Measurements from ENCODE around the gene TP53TG5.

The TP53TG5 gene

GRCh38 chr20:45404438-45404837 lies 26.3 kb upstream of the TP53TG5 start:
- Histone ChIP-seq H3K79me1 (ENCODE audit: low read depth, low read length) (peaks cover 2% of the 10 kb centered on the region), H3K4me1 (ENCODE audit: control insufficient read depth in 2 of 2, insufficient read depth in 1 of 2, low read depth in 1 of 2, low read length in 2 of 2) (peaks cover 5 to 9% of the 10 kb centered on the region in 2 donors), H3K27me3 (ENCODE audit: control insufficient read depth in 3 of 3, insufficient read depth in 3 of 3, low read depth in 1 of 3, low read length in 3 of 3) (peaks cover 0 to 32% (median 3%) of the 10 kb centered on the region in 3 experiments), H3K4me3 (ENCODE audit: low read length in 2 of 2) (no peak overlapping the region), H2AK5ac (ENCODE audit: low read depth, low read length) (no peak overlapping the region), H3K4ac (ENCODE audit: low read length) (no peak overlapping the region), H3K14ac (ENCODE audit: low read length) (no peak overlapping the region), H3K18ac (ENCODE audit: low read length) (no peak overlapping the region), H3K23ac (ENCODE audit: low read depth, low read length, poor library complexity) (no peak overlapping the region), H4K8ac (ENCODE audit: low read depth, low read length) (no peak overlapping the region), H3K4me2 (ENCODE audit: insufficient read depth, low read length, poor library complexity, severe bottlenecking) (no peak overlapping the region), H2BK120ac (ENCODE audit: low read depth, low read length) (no peak overlapping the region), H2AFZ (ENCODE audit: low read length) (no peak overlapping the region), H2BK15ac (ENCODE audit: low read length) (no peak overlapping the region), H3K9me3 (replicated peaks in 1 of 2; ENCODE audit: control insufficient read depth in 2 of 2, insufficient read depth in 1 of 2, low read depth in 1 of 2, low read length in 2 of 2) (peaks cover 9 to 14% of the 10 kb centered on the region in 2 donors), H2BK5ac (ENCODE audit: low read length) (no peak overlapping the region), H3K27ac (replicated peaks; ENCODE audit: low read length) (no peak overlapping the region), H4K91ac (ENCODE audit: low read depth, low read length, poor library complexity) (no peak overlapping the region), H3K9ac (ENCODE audit: low read depth, low read length, poor library complexity) (no peak overlapping the region), H3K36me3 (replicated peaks in 1 of 2; ENCODE audit: control insufficient read depth in 2 of 2, insufficient read depth in 2 of 2, low read length in 2 of 2) (peaks cover 3 to 11% of the 10 kb centered on the region in 2 donors), H2BK12ac (ENCODE audit: low read length) (no peak overlapping the region)
- no CpG with 5 or more reads among the region's 1 CpG for WGBS, 2 donors (ENCODE audit: extremely low coverage in 2 of 2, insufficient read length in 2 of 2, insufficient replicate concordance in 1 of 2)
- DNase-seq (ENCODE audit: low spot score): no peak

GRCh38 chr20:45402946-45403345 lies 24.8 kb upstream of the TP53TG5 start:
- Histone ChIP-seq H3K18ac (ENCODE audit: low read length) (no peak overlapping the region), H2AK5ac (ENCODE audit: low read depth, low read length) (no peak overlapping the region), H3K4me1 (ENCODE audit: control insufficient read depth in 2 of 2, insufficient read depth in 1 of 2, low read depth in 1 of 2, low read length in 2 of 2) (peaks cover 5 to 9% of the 10 kb centered on the region in 2 donors), H3K4me2 (ENCODE audit: insufficient read depth, low read length, poor library complexity, severe bottlenecking) (no peak overlapping the region), H3K79me1 (ENCODE audit: low read depth, low read length) (peaks cover 2% of the 10 kb centered on the region), H2BK15ac (ENCODE audit: low read length) (no peak overlapping the region), H3K4ac (ENCODE audit: low read length) (no peak overlapping the region), H4K91ac (ENCODE audit: low read depth, low read length, poor library complexity) (no peak overlapping the region), H3K9me3 (replicated peaks in 1 of 2; ENCODE audit: control insufficient read depth in 2 of 2, insufficient read depth in 1 of 2, low read depth in 1 of 2, low read length in 2 of 2) (peaks cover 10 to 14% of the 10 kb centered on the region in 2 donors), H3K23ac (ENCODE audit: low read depth, low read length, poor library complexity) (no peak overlapping the region), H3K27ac (replicated peaks; ENCODE audit: low read length) (no peak overlapping the region), H2AFZ (ENCODE audit: low read length) (no peak overlapping the region), H2BK120ac (ENCODE audit: low read depth, low read length) (no peak overlapping the region), H2BK5ac (ENCODE audit: low read length) (no peak overlapping the region), H2BK12ac (ENCODE audit: low read length) (no peak overlapping the region), H3K9ac (ENCODE audit: low read depth, low read length, poor library complexity) (no peak overlapping the region), H3K36me3 (replicated peaks in 1 of 2; ENCODE audit: control insufficient read depth in 2 of 2, insufficient read depth in 2 of 2, low read length in 2 of 2) (no peaks in the 10 kb centered on the region), H3K14ac (ENCODE audit: low read length) (no peak overlapping the region), H3K4me3 (ENCODE audit: low read length in 2 of 2) (no peak overlapping the region), H3K27me3 (ENCODE audit: control insufficient read depth in 3 of 3, insufficient read depth in 3 of 3, low read depth in 1 of 3, low read length in 3 of 3) (peaks cover 0 to 30% (median 3%) of the 10 kb centered on the region in 3 experiments), H4K8ac (ENCODE audit: low read depth, low read length) (no peak overlapping the region)
- DNase-seq (ENCODE audit: low spot score): no peak
- no CpG with 5 or more reads among the region's 1 CpG for WGBS, 2 donors (ENCODE audit: extremely low coverage in 2 of 2, insufficient read length in 2 of 2, insufficient replicate concordance in 1 of 2)

GRCh38 chr20:45400346-45401031 lies 22.4 kb upstream of the TP53TG5 start:
- no peak overlapping the region for H3K4me2 ChIP-seq (ENCODE audit: insufficient read depth, low read length, poor library complexity, severe bottlenecking)
- H3K4me3 ChIP-seq (ENCODE audit: low read length in 2 of 2): no peak overlapping the region
- H3K9me3 ChIP-seq (replicated peaks in 1 of 2; ENCODE audit: control insufficient read depth in 2 of 2, insufficient read depth in 1 of 2, low read depth in 1 of 2, low read length in 2 of 2): peaks cover 10 to 14% of the 10 kb centered on the region in 2 donors
- no peak overlapping the region for H2BK12ac ChIP-seq (ENCODE audit: low read length)
- H2AFZ ChIP-seq (ENCODE audit: low read length): no peak overlapping the region
- no peak overlapping the region for H2BK120ac ChIP-seq (ENCODE audit: low read depth, low read length)
- no peak overlapping the region for H2BK15ac ChIP-seq (ENCODE audit: low read length)
- DNase-seq (ENCODE audit: low spot score): no peak
- H3K23ac ChIP-seq (ENCODE audit: low read depth, low read length, poor library complexity): no peak overlapping the region
- WGBS, 2 donors (ENCODE audit: extremely low coverage in 2 of 2, insufficient read length in 2 of 2, insufficient replicate concordance in 1 of 2): no CpG with 5 or more reads among the region's 6 CpGs
- H3K27ac ChIP-seq (replicated peaks; ENCODE audit: low read length): no peak overlapping the region
- no peak overlapping the region for H3K9ac ChIP-seq (ENCODE audit: low read depth, low read length, poor library complexity)
- H2BK5ac ChIP-seq (ENCODE audit: low read length): no peak overlapping the region
- no peak overlapping the region for H3K18ac ChIP-seq (ENCODE audit: low read length)
- no peak overlapping the region for H4K91ac ChIP-seq (ENCODE audit: low read depth, low read length, poor library complexity)
- H3K4ac ChIP-seq (ENCODE audit: low read length): no peak overlapping the region
- no peak overlapping the region for H2AK5ac ChIP-seq (ENCODE audit: low read depth, low read length)
- H3K27me3 ChIP-seq (ENCODE audit: control insufficient read depth in 3 of 3, insufficient read depth in 3 of 3, low read depth in 1 of 3, low read length in 3 of 3): peaks cover 0 to 9% (median 0%) of the 10 kb centered on the region in 3 experiments
- H4K8ac ChIP-seq (ENCODE audit: low read depth, low read length): no peak overlapping the region
- H3K79me1 ChIP-seq (ENCODE audit: low read depth, low read length): peaks cover 2% of the 10 kb centered on the region
- no peak overlapping the region for H3K14ac ChIP-seq (ENCODE audit: low read length)
- peaks cover 0 to 1% of the 10 kb centered on the region in 2 donors for H3K4me1 ChIP-seq (ENCODE audit: control insufficient read depth in 2 of 2, insufficient read depth in 1 of 2, low read depth in 1 of 2, low read length in 2 of 2)
- H3K36me3 ChIP-seq (replicated peaks in 1 of 2; ENCODE audit: control insufficient read depth in 2 of 2, insufficient read depth in 2 of 2, low read length in 2 of 2): no peaks in the 10 kb centered on the region

- Histone ChIP-seq H3K18ac (ENCODE audit: low read length) (no peak overlapping the region), H2AK5ac (ENCODE audit: low read depth, low read length) (no peak overlapping the region), H2BK120ac (ENCODE audit: low read depth, low read length) (no peak overlapping the region), H3K27ac (replicated peaks; ENCODE audit: low read length) (no peak overlapping the region), H3K4ac (ENCODE audit: low read length) (no peak overlapping the region), H3K14ac (ENCODE audit: low read length) (no peak overlapping the region), H3K23ac (ENCODE audit: low read depth, low read length, poor library complexity) (no peak overlapping the region), H3K4me1 (ENCODE audit: control insufficient read depth in 2 of 2, insufficient read depth in 1 of 2, low read depth in 1 of 2, low read length in 2 of 2) (no peaks in the 10 kb centered on the region), H2BK12ac (ENCODE audit: low read length) (no peak overlapping the region), H4K91ac (ENCODE audit: low read depth, low read length, poor library complexity) (no peak overlapping the region), H3K79me1 (ENCODE audit: low read depth, low read length) (peaks cover 5% of the 10 kb centered on the region), H4K8ac (ENCODE audit: low read depth, low read length) (no peak overlapping the region), H2BK15ac (ENCODE audit: low read length) (no peak overlapping the region), H3K4me2 (ENCODE audit: insufficient read depth, low read length, poor library complexity, severe bottlenecking) (no peak overlapping the region), H2AFZ (ENCODE audit: low read length) (no peak overlapping the region), H3K9me3 (replicated peaks in 1 of 2; ENCODE audit: control insufficient read depth in 2 of 2, insufficient read depth in 1 of 2, low read depth in 1 of 2, low read length in 2 of 2) (peaks cover 9 to 14% of the 10 kb centered on the region in 2 donors), H2BK5ac (ENCODE audit: low read length) (no peak overlapping the region), H3K4me3 (ENCODE audit: low read length in 2 of 2) (no peak overlapping the region), H3K36me3 (replicated peaks in 1 of 2; ENCODE audit: control insufficient read depth in 2 of 2, insufficient read depth in 2 of 2, low read length in 2 of 2) (peaks cover 0 to 2% of the 10 kb centered on the region in 2 donors), H3K27me3 (ENCODE audit: control insufficient read depth in 3 of 3, insufficient read depth in 3 of 3, low read depth in 1 of 3, low read length in 3 of 3) (peaks cover 0 to under 1% (median 0%) of the 10 kb centered on the region in 3 experiments), H3K9ac (ENCODE audit: low read depth, low read length, poor library complexity) (no peak overlapping the region)
- DNase-seq (ENCODE audit: low spot score): no peak
- whole genome bisulfite sequencing, 2 donors (ENCODE audit: extremely low coverage in 2 of 2, insufficient read length in 2 of 2, insufficient replicate concordance in 1 of 2): no CpG with 5 or more reads among the region's 1 CpG
Measured at GRCh38 chr20:45399018-45399417, 20.9 kb upstream of the TP53TG5 start.
